CD4-positive, alpha-beta T cell treated with Interleukin-17A for 1 hour (primary cell): ENCODE measurements around the gene RMDN3.

Experiments
- DNase-seq: peaks from one replicate; pipeline ENCODE4 v3.0.0-alpha.2; 2020

Gene RMDN3, protein sequence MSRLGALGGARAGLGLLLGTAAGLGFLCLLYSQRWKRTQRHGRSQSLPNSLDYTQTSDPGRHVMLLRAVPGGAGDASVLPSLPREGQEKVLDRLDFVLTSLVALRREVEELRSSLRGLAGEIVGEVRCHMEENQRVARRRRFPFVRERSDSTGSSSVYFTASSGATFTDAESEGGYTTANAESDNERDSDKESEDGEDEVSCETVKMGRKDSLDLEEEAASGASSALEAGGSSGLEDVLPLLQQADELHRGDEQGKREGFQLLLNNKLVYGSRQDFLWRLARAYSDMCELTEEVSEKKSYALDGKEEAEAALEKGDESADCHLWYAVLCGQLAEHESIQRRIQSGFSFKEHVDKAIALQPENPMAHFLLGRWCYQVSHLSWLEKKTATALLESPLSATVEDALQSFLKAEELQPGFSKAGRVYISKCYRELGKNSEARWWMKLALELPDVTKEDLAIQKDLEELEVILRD

DNA sequence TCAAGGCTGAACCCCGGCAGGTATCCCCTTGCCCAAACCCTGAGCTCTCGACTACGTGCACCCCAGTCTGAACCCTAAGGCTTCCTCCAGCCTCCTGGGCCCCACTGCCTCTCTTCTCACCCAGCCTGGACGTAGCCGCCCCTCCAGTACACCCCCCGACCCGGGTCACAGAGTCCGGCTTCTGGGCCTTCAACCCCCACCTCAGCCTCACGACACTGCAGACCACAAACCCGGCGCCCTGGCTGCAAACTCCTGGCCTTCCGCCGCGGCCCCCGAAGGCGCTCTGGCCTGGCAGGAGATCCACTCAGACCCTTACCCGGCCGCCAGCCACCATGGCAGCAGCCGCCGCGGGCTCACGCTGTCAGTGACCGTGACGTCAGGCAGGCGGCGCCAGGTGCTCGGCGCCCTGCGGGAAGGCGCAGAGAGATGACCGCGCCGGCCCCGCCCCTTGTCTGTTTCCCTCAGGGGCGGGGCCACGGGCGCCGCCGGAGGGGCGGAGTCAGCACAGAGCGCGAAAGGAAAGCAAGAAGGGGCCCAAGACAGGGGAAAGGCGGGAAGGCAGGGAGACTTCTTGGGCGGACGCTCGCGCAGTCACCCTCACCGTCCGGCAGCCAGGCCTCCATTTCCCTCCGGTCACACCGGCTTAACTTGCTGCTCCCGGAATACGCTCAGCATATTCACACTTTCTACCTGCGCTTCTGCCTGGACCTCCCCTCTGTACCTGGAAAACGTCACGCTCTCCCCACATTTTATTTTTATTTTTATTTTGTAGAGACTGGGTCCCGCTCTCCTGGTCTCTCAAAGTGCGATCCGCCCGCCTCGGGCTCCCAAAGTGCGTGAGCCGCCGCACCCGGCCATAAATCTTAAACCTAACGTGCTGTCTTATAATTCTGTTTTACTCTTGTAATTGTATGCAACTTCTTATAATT lies at the start of gene RMDN3:
Gene RMDN3, minus strand, starts transcription at position 372 of the 929 bp plus-strand sequence. CDS start 471 bp downstream, outside the sequence.
- peak; percentile 93 for DNase-seq

DNA sequence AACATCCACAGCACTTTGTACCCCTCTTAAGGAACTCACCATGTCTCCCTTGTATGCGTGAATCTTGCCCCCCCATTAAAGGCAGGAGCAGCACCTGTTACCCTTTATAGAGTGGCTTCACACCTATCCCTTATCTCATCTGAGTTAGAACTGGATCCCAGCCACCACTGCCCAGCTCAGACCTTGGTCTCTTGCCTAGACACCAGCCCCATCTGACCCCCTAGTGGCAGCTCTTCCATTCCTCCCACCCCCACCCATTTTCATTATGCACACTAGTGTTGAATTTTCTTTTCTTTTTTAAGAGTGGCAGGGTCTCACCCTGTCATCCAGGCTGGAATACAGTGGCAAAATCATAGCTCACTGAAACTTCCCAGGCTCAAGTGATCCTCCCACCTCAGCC lies 48.6 kb upstream of the RMDN3 start:
- no peak for DNase-seq

DNA sequence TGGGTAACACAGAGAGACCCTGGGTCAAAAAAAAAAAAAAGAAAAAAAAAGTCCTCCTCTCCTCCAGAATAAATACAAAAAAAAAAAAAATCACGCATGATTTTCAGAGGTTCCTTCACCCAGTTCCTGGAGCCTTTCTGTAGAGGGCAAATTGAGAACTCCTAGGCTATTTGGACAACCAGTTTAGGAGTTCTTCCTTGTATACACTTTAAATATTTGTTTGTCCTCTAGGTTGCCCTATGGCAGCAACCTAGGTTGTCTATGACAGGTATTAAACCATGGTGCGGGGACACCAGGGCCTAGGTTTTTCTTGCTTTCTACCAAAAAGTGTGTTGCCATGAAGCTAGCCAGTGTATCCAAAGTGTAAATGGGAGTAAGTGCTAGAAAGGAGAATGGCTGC lies 48.0 kb upstream of the RMDN3 start:
- DNase-seq: no peak

DNA sequence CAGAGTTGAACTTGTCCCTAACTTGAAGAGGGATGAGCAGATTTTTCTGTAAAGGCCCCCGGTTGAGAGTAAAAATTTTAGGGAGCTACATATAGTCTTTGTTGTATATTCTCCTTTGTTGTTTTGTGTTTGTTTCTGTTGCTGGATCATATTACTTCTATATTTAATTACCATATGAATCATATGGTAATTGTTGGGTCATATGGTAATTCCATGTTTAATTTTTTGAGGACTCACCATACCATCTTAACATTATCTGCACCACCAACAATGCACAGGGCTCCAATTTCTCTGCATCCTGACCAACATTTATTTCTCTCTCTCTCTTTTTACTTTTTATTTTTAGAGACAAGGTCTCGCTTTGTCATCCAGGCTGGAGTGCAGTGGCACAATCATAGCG lies 44.5 kb upstream of the RMDN3 start:
- DNase-seq: no peak

DNA sequence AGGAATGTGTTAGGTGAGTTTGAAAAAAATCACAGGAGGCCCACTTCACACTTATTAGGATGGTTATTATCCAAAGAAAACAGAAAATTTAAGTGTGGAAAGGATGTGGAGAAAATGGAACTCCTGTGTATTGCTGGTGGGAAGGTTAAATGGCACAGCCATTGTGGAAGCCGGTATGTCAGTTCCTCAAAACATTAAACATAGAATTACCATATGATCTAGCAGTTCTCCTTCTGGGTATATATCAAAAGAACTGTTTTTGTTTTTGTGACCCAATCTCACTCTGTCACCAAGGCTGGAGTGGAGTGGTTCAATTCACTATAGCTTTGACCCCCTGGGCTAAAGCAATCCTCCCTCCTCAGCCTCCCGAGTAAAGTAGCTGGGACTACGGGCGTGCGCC lies 41.5 kb upstream of the RMDN3 start:
- DNase-seq: no peak

DNA sequence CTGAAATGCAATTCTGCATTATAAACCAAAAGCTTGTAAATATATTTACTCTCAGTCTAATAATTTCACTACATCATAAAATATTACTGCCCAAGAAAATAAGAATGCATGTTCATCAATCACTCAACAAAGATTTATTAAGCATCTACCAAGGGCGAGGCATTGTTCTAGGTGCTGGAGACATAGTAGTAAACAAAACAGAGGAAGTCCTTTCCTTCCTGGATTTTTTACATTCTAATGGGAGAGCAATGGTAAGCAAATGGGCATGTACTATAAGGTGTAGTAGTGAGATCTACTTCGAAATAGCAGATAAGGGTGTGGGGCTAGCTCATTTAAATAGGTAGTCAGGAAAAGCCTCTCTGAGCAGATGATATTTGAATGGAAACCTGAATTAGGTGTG lies 41.0 kb upstream of the RMDN3 start:
- no peak for DNase-seq

DNA sequence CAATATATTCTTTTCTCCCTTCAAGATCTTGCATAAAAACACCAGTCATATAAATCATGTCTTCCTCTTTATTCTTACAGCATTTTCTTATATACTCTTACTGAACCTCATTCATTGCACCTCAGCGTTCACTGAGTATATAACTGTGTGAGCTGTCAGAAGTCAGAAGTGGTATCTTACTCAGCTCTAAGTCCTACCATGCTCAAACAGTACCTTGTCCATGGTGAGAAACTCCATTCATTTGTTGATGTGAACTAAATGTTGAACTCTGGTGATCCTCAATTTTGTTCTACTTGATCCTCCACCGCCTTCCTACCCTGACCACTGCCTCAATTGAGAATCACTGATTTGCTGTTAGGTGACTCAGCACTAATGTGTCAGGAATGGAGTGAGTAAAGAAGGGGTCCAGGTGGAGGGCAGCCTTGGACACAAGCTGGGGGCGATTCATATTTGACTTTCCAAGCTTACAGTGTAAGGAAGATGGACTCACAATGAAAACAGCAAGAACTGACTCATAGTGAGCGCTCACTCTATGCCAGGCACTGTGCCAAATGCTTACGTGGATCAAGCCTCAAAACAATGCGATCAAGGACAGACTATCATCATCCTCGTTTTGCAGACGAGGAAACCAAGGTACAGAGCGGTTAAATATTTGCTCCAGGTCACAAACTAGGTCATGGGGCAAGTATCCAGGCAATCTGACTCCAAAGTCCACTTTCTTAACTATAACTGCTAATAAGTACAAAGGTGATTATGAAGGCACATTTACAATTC lies 38.3 kb upstream of the RMDN3 start:
- no peak for DNase-seq

DNA sequence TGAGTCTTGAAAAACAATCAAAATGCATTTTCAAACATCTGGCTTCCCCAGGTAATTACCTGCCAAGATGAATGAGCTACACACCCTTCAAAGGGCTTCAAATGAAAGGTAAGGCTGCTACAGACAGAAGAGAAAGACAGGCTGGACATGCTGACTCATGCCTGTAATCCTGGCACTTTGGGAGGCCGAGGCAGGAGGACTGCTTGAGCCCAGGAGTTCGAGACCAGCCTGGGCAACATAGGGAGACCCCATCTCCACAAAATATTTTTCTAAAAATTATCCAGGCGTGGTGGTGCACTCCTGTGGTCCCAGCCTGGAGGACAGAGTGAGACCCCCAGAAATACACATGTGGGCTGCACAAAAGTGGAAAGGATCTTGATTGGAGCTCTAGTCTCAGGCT lies 37.3 kb upstream of the RMDN3 start:
- no peak for DNase-seq

DNA sequence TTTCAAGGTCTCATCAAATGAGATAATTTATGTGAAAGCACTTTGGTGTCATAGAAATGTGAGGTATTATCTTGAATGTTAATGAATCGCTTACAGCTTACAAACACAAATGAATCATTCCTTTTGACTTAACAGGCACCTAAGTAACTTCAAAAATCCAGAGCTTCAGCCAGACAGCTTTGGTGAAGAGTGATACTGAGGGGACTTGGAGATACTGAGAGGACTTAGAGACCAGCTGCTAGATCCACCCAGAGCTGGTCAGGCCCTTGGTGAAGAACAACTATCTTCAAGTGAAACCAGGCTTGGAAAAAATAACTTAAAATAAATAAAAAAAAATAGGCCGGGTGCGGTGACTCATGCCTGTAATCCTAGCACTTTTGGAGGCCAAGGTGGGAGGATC lies 35.7 kb upstream of the RMDN3 start:
- no peak for DNase-seq

DNA sequence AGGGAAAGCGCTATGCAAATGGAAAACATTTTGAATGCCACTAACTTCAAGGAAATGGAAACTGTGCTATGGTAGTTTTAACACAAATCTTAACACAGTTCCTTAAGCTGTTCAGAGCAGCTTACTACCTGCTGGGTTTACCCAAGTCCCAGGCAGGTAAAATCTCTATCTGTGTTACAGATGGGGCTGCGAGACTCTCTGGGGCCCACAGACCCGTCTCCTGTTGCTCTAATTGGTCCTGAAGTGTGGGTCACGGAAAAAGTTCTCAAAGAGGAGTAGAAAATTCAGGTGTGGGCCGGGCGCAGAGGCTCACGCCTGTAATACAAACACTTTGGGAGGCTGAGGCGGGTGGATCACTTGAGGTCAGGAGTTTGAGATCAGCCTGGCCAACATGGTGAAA lies 34.9 kb upstream of the RMDN3 start:
- DNase-seq: no peak

DNA sequence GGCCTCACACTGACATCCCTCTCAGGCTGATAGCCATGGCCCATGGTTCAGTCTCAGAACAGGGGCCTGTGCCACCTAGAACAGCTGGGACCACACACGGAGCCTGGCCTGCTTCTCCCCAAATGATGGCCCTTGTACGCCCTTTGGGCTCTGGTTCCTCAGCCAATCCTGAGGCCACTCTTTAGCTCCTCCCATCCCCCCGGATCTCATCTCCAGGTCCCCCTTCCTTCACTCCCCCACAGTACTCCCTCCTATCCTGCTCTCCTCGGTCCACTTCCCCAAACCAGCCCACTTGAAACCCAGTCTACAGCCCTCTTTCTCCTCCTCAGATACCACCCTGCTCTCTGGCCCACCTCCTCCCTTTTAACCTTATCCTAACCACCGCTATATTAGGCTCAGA lies 34.1 kb upstream of the RMDN3 start:
- no peak for DNase-seq

DNA sequence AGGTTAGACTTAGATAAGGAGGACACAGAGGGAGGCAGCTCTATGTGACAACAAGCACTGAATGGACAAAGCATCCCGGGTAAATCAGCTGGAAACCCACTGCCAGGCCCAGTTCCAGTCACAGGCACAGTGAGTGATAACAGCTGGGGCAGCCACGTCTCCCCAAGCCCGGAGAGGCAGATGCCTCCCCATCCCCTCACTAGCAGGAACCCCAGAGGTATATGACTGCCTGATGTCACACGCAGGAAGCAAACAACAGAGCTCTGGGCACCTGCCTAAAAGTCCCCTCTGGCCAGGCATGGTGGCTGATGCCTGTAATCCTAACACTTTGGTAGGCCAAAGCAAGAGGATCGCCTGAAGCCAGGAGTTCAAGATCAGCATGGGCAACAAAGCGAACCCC lies 32.9 kb upstream of the RMDN3 start:
- DNase-seq: no peak

DNA sequence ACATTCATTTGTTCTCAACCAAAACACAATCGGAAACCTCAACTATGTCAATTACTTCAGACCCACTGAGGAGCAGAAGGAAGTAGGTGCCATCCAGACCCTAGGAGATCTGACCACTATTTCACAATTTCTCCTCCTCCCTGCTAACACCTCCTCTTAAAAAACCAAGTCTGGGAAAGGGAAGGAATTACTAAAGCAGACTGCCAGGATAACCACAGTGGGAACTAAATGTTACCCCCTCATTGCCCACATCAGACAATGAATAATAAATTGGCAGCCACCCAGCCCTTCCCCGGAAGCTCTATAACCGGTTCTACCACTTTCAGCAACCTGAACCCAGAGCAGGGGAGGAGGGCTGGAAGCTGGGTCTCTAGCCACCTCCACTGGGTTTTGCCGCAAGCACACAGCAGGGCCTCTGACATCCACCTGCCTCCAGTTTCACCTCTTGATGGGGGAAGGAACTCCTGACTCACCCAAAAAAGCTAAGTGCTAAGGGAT lies 32.3 kb upstream of the RMDN3 start:
- DNase-seq: peak; percentile 53

DNA sequence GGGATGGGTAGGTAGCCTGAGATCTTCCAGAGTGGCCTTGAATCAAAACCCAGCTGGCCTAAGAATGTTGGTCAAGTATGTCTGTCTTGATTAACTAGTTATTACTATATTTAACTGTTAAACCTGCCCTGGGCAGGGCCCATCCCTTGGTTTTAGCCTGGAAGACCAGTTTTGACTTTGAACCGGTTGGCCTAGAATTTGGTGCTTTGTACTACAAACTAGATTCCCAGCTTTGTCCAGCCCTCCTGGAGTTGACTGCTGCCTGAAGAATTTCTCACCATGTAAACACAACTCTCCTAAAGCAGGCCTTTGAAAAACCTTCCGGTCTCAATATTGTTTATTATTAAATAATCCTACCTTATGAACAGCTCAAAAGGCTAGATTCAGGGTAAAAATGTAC lies 30.8 kb upstream of the RMDN3 start:
- DNase-seq: no peak

DNA sequence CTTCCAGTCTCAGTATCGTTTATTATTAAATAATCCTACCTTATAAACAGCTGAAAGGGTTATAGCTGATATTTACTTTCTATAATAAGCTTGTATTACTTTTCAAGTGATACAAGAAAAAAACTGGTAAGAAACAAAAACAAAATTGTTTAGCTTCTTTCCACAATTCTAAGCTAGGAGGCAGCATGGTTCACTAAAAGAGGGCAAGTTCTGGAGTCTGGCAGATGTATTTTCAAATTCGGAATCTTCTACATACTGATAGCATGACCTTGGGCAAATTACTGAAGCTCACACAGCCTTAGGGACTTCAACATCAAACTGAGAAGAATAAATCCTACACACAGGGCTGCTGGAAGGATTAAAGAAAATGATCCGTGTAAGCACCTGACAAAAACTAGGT lies 30.1 kb upstream of the RMDN3 start:
- no peak for DNase-seq

DNA sequence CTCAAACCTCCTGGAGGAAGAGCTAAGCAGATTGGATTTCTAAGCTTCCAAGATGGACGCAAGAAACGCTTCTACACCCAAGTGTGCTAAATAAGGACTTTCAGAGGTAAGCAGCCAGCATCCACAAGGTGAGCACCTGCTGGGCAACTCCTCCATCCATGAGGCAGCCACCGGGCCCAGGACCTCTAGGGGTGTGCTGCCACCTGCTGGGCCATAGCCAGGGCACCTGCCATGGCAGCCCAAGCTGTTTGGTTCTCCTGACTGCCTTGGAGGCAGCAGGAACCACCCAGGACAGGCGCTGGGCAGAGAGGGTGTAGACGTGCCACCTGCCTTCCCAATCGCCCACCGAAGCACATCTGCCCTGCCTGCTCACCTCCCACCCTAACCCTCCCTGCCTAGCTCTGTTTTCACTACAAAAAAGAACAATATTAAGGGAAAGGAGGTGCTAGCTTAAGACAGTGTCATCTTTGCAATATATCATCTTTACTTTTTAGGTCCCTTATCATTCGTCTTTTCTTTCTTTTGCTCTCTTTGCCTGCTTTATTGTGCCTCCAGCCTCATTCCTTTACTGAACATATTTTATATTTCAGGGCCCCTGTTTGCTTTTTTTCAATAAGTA lies 27.7 kb upstream of the RMDN3 start:
- peak; percentile 84 for DNase-seq

DNA sequence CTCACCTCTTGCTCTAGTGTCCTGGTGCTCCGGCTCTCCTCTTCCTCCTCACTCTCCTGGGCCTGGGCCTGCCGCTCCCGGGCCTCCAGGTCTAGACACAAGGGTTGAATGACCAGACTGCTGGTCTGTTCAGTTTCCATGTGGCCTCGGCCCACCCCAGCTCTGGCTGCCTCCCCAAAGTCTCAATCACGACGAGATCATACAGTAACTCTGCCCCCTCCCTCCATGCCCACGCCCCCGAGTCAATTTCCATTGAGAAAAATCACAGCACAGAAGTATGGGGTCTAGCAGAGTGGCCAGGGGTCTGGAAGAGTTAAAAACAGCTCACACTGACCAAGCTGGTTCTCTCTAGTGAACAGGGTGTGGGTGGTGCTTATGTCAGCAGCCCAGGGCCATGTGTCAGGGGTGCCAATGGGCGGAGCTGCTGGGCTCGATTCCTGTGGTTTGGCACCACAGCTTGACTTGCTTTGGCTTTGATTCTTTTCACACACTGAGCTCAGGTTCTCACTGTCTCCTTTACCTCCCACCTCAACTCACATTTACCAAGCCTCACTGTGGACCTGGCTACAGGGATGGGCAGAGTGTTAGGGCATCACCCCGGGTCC lies 21.6 kb upstream of the RMDN3 start:
- DNase-seq: peak; percentile 71

DNA sequence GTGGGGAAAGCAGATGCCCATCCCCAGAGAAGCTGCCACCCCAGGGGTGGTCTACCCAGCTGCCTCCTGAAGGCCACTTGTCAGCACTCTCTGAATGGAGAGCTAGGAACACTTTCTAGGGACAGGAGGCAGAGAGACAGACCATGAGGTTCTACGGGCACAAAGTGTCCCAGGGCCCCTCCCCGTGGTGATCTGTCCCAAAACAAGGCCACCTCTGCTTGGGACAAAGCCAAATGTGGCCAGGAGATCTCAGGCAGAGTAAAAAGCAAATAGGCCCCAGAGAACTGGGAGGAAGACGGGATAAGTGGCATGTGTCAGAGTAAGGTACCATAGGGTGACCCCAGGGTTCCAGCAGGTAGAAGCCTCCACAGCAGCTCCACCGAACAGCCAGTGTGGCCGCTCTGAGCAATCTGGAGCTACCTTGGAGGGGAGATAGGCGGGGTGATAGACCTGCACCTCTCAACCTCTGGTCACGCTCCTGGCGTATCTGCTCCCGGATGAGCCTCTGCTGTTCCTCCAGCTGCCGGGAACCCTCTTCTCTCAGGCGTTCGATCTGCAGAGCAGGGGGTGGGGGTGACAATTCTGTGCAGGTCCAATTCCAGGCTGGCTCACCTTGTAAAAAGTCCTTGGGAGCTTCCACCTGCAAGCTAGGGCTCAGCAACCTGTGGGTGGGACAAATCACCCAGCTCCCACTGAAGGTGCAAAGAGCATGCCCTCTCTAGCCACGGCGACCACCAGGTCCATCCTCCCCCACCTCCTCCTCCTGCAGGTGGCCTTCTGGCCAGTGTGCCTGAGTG lies 20.9 kb upstream of the RMDN3 start:
- DNase-seq: no peak

DNA sequence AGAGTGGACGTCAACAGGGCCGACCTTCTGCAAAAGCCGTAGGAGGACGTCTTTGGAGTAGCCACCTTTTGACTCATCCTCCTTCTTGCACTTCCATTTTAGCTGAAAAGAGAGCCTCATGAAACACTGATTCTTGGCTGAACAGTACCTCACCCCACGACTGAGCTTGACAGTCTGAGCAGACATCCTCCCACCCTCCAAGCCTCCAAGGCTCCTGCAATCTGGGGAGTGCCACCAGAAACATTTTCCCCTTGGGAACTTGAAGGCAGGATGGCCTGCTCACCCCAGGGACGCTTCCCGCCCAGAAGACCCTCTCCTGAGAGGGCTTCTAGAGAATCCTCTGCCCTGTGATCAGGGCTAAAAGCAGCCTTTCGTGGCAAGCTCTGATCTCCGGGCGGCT lies 20.0 kb upstream of the RMDN3 start:
- DNase-seq: no peak

DNA sequence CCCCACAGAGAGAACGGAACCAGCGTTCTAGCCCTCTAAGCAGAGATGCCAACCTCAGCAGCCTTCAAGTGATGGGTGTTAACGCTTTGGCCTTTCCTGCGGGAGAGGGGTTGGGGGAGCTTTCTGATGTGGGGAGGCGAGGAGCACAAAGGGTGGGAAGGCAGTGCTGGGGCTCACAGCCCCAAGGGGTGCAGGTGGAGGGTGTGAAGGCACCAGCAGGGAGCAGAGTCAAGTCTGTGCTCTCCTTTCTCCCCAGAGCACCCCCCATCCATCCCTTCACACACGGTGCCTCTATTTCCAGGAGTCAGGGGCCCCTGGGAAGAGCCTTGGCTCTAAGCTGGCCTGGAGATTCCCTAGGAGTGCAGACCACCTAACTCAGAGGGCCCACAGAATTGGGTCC lies 18.8 kb upstream of the RMDN3 start:
- no peak for DNase-seq

DNA sequence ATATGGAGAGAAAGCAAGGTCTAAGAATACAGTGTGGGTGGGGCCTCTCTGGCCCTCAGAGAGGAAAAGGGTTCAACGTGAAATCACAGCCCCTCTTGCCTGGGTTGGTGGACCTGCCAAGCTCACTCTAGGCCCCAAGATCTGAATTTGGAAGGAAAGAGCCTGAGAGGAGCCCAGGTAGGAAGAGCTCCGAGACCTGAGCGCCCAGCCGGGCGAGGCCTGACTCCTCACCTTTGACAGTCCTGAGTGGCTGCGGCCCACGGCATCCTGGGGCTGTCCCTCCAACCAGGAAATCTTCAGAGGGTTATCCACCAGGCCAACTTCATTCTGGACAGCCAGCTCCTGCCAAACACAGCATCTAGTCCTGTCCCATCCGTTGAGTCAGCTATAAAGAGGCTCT lies 18.4 kb upstream of the RMDN3 start:
- DNase-seq: no peak
